T-helper 1 cell (primary cell): ENCODE results near the gene PTGDS.

Source experiments
- DNase-seq, 5 donors: peaks; one replicate each; pipeline ENCODE4 v3.0.0-alpha.2; 2012 to 2020

The PTGDS gene

DNA sequence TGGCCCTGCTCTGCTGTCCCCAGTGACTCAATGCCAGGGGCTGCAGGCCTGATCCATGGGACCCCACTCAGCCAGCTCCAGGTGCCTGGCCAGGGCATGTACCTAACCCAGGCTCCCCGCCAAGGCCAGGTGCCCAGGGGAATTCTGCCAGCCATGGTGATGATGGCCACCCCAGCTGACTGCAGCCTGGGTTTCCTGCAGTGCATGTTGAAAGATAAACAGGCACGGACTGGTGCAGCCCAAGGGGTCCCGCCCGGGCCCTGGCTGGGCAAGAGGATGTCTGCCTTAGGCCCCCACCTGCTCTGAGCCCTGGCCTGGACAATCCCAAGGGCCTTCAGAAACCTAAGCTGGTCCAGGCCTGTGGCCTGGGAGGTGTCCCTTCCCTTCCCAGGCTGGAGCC lies 49.5 kb downstream of the PTGDS start:
- no peak for DNase-seq

DNA sequence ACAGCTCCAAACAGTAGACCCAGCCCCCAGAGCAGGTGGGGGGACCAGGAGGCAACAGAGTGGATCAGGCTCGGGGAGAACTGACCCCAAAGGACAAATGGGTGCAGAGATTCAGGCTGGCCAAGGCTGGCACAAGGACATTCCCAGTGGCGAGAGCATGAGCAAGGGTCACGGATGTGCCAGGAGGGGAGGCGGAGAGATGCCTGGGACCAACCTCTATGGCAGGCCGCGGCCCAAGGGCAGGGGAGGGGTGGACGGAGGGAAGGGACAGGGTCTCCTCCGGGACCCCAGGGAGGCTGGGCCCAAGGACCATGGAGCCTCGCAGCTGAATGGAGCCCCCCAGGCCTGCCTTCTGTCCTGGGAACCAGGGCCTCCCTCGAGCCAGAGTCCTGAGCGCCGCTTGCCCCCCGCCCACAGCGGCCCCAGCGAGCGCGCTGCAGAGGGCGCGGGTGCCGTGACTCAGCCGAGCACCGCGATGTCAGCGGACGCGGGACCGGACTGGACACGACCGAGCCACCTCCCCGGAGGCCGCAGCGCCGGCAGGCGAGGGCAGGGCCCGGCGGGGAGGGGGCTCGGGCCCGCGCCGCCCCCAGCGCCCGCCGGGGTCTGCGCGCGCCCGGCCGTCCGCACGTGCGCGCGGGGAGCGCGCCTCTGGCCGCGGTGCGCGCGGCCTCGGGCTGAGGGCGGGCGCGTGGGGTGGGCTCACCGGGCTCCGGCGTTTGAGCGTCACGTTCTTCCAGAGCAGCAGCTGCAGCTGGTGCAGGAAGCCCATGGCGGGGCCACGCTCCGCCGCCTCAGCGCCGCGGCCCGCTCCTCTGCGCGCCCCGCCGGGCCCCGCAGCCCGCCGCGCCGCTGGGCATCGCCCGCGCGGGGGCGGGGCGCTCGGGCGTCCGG lies 50.3 kb downstream of the PTGDS start, which contains the start of gene ABCA2:
Gene ABCA2 (minus strand): TSS at position 869 of the 894 bp plus-strand sequence. CDS start 97 bp downstream, at position 772.
- no peak for DNase-seq

DNA sequence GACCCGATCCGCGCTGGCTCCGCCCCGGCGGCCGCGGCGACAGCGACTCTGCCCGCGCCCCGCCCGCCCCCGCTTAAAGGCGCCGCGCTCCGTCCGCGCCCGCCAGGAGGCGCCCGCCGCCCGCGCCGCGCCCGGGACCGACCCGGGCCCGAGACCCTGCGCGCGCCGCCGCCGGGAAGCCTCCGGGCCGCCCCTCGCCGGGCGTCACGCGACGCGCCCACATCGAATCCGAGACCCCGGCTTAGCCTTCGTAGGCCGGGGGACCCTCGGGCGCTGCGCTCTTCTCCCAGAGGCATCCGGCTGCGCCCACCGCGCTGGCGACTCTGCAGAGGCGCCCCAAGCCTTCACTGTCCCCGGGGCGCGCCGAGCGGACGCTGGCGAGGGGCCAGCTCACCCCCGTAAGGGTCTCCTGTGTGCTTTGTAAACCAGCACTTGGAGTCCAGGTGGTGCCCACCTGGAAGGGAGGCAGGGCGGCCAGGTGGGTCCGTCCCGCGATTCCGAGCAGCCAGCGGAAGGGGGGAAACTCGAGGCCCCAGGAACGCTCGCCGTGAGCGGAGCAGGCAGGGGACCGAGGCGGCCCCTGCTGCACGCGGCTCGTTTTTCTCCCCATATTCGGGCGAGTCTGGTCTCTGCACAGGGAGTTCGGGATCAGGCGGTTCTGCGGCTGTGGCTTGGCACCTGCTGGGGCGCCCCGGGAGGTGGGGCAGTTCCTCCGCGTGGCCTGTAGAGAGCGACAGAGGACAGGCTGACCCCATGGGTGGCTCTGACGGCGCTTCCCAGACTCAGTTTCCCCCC lies 51.2 kb downstream of the PTGDS start:
- peak; percentile 56 to 80 (median 66) for DNase-seq

DNA sequence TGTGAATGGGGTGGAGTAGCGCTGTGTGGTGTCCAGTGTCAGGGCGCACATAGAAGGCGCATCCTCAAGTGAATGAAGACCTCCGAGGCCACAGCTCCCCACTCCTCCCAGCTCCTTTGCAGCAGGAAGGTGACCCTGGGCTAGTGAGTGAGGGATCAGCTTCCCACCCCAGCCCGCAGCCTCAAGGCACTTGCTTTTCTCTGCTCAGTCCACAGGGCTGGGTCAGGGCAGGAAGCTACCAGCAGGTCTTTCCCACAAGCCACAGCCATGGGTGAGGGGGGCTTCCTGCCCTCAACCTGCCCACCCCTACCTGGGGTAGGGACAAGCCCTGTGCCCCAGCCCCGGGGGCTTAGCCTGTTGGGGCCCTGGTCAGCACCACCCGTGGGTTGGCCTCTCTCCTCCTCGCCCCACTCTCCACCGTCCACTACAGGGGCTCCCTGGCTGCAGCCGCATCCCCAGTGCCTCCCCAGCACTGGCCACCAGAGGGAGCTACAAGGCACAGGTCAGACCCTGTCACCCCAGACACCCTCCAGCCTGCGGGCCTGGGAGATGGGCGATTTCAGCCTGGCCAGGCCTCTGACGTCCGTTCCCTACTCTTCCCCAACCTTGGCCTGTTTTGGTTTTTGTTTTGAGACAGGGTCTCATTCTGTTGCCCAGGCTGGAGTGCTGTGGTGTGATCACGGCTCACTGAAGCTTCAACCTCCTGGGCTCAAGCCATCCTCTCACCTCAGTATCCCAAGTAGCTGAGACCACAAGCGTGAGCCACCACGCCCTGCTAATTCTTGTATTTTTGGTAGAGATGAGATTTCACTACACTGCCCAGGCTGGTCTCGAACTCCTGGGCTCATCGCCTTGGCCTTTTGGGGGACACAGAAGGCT lies 52.0 kb downstream of the PTGDS start:
- peak; percentile 35 to 80 (median 58) for DNase-seq

DNA sequence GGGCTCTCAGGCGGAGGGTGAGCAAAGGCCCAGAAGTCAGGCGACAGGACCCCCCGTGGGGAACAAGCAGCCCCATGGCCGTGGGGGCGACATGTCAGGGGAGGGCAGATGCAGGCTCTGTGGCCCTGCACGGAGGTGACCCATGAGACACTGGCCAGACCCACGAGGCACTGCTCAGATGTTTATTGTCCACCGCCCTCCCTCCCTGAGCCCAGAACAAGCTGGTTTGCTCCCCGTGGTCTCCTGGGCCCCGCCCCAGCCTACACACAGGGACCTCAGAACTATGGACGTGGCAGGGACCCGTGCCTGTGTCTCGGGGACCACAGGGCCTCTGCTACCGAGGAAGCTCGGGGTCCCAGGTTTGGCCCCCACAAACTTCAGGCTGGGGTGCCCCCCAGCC lies 52.7 kb downstream of the PTGDS start:
- DNase-seq: peak in 1 of 5 donors; percentile 51

DNA sequence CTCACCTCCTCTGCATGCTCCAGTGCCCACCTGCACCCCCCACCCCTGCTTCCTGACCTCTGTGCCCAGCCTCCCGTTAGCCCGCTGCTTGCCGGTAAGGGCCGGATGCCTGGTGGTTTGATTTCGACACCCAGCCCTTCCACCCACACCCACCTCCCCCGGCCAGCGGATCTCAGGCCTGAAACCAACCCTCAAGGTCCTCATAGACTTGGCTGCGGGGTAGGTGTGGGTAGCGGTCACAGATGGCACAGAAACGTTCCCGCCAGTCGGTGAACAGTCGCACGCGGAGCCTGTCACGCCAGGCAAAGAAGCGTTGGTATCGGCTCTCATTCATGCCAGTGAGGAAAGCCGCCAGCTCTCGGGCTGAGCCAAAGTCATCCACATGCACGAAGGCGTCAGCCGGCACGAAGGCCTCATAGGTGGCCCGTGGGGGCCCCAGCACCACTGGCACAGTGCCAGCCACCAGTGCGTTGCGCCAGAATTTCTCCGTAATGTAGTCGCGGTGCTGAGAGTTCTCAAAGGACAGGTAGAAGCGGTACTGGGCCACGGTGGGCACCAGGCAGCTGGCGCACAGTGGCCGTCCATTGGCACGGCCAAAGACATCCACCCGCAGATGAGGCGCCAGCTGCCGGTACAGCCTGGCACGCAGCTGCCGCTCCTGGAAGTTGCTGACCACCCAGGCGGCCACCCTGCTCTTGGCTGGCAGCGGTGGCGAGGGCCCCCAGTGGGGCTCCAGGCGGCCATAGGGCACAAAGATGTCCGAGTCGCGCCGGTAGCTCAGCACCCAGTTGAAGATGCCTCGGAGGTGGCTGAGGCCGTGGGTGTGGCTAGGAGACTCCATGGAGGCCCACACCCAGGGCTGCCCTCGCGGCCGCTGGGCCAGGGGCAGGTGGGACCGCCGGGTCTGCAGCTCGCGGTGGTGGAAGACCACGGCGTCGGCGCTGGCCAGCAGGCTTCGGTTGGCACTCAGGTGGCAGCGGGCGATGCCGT lies 53.5 kb downstream of the PTGDS start:
- DNase-seq: peak in 1 of 5 donors; percentile 88
